H9 (cell line): ENCODE results near the gene OSGIN1. TPM values are rescaled to one million over a fixed set of nuclear protein-coding genes. Genes with fewer than 3 reads are reported as not detected.

Source experiments
- DNase-seq: peaks from one replicate; pipeline ENCODE4 v3.0.0-alpha.2; 2017
- H2AFZ ChIP-seq: one replicate; pipeline ENCODE4 v1.6.1; 2013; ENCODE audit warnings: mild to moderate bottlenecking, low read length, control low read depth, moderate library complexity
- H2AK5ac ChIP-seq: 2 replicates; pipeline ENCODE4 v1.6.1; 2013; ENCODE audit warnings: low read length, control low read depth, mixed read lengths; ENCODE audit not compliant: insufficient read length
- H2BK120ac ChIP-seq: one replicate; pipeline ENCODE4 v1.6.1; 2013; ENCODE audit warnings: low read depth, mild to moderate bottlenecking, low read length, control low read depth, inconsistent platforms; ENCODE audit not compliant: poor library complexity, severe bottlenecking
- H2BK12ac ChIP-seq: 2 replicates; pipeline ENCODE4 v1.6.1; 2013; ENCODE audit warnings: low read length, control low read depth, mixed read lengths, low read depth; ENCODE audit not compliant: insufficient read length
- H2BK15ac ChIP-seq: 2 replicates; pipeline ENCODE4 v1.6.1; 2013; ENCODE audit warnings: low read depth, low read length, control low read depth
- H2BK20ac ChIP-seq: one replicate; pipeline ENCODE4 v1.6.1; 2013; ENCODE audit warnings: low read depth, mild to moderate bottlenecking, low read length, control low read depth, inconsistent platforms; ENCODE audit not compliant: poor library complexity, severe bottlenecking
- H2BK5ac ChIP-seq: 2 replicates; pipeline ENCODE4 v1.6.1; 2013; ENCODE audit warnings: low read length, control low read depth, mixed read lengths; ENCODE audit not compliant: insufficient read length
- H3K14ac ChIP-seq: 2 replicates; pipeline ENCODE4 v1.6.1; 2013; ENCODE audit warnings: low read length, control low read depth; ENCODE audit not compliant: insufficient read depth
- H3K18ac ChIP-seq: 2 replicates; pipeline ENCODE4 v1.6.1; 2013; ENCODE audit warnings: low read depth, mild to moderate bottlenecking, mixed read lengths, low read length, control low read depth; ENCODE audit not compliant: insufficient read length
- H3K23ac ChIP-seq: 2 replicates; pipeline ENCODE4 v1.6.1; 2013; ENCODE audit warnings: low read length, control low read depth, mixed read lengths, low read depth; ENCODE audit not compliant: insufficient read length
- H3K23me2 ChIP-seq: 2 replicates; pipeline ENCODE4 v1.6.1; 2013; ENCODE audit warnings: low read depth, mild to moderate bottlenecking, mixed read lengths, low read length, control low read depth; ENCODE audit not compliant: insufficient read length, poor library complexity, severe bottlenecking
- H3K27ac ChIP-seq: 2 replicates; pipeline ENCODE4 v1.5.1; 2013; ENCODE audit warnings: low read length, control low read depth, mixed read lengths, low read depth; ENCODE audit not compliant: insufficient read length
- H3K27me3 ChIP-seq: 2 replicates; pipeline ENCODE4 v1.6.1; 2013; ENCODE audit warnings: low read length, control low read depth, inconsistent platforms; ENCODE audit not compliant: insufficient read depth
- H3K4ac ChIP-seq: 2 replicates; pipeline ENCODE4 v1.6.1; 2013; ENCODE audit warnings: low read depth, mild to moderate bottlenecking, control low read depth, inconsistent platforms, low read length, moderate library complexity
- H3K4me1 ChIP-seq: 2 replicates; pipeline ENCODE4 v1.6.1; 2013; ENCODE audit warnings: low read length, control low read depth, inconsistent platforms; ENCODE audit not compliant: insufficient read depth
- H3K4me2 ChIP-seq: 2 replicates; pipeline ENCODE4 v1.6.1; 2013; ENCODE audit warnings: low read length, control low read depth, mixed read lengths; ENCODE audit not compliant: insufficient read length, insufficient read depth
- H3K56ac ChIP-seq: 2 replicates; pipeline ENCODE4 v1.6.1; 2013; ENCODE audit warnings: low read depth, mild to moderate bottlenecking, mixed read lengths, low read length, control low read depth; ENCODE audit not compliant: insufficient read length
- H3K79me1 ChIP-seq: 2 replicates; pipeline ENCODE4 v1.6.1; 2013; ENCODE audit warnings: low read depth, mild to moderate bottlenecking, moderate library complexity, low read length, control low read depth, inconsistent platforms; ENCODE audit not compliant: insufficient read depth, poor library complexity, severe bottlenecking
- H3K79me2 ChIP-seq: 2 replicates; pipeline ENCODE4 v1.6.1; 2013; ENCODE audit warnings: low read length, control low read depth, inconsistent platforms; ENCODE audit not compliant: insufficient read depth
- H3K9ac ChIP-seq: 2 replicates; pipeline ENCODE4 v1.6.1; 2013; ENCODE audit warnings: low read length, control low read depth, mixed read lengths; ENCODE audit not compliant: insufficient read length; ENCODE audit errors: extremely low read depth
- H3K9me3 ChIP-seq: one replicate; pipeline ENCODE4 v1.6.1; 2013; ENCODE audit warnings: low read depth, low read length, inconsistent platforms; ENCODE audit not compliant: control insufficient read depth
- H3T11ph ChIP-seq: one replicate; pipeline ENCODE4 v1.6.1; 2013; ENCODE audit warnings: mild to moderate bottlenecking, low read length, control low read depth, inconsistent platforms
- H4K20me1 ChIP-seq: one replicate; pipeline ENCODE4 v1.6.1; 2013; ENCODE audit not compliant: control insufficient read depth, insufficient read length, insufficient read depth
- H4K5ac ChIP-seq: 2 replicates; pipeline ENCODE4 v1.6.1; 2013; ENCODE audit warnings: low read depth, mild to moderate bottlenecking, mixed read lengths, low read length, control low read depth; ENCODE audit not compliant: insufficient read length
- H4K8ac ChIP-seq: replicated peaks from 2 replicates; pipeline ENCODE4 v1.6.1; 2013; ENCODE audit warnings: low read length, control low read depth, mixed read lengths, low read depth; ENCODE audit not compliant: insufficient read length
- H4K91ac ChIP-seq: 2 replicates; pipeline ENCODE4 v1.6.1; 2013; ENCODE audit warnings: low read depth, mild to moderate bottlenecking, moderate library complexity, mixed read lengths, low read length, control low read depth; ENCODE audit not compliant: insufficient read length
- H3K27ac Mint-ChIP-seq, 3 experiments: 2 replicates in 2 of 3; 3 replicates in 1 of 3; pipeline ENCODE4 v1.8.0; 2020 to 2021; ENCODE audit warnings: mixed read lengths in 3 of 3, mild to moderate bottlenecking in 1 of 3, moderate library complexity in 1 of 3
- H3K27me3 Mint-ChIP-seq: 2 replicates; pipeline ENCODE4 v1.8.0; 2021; ENCODE audit warnings: low read depth, mild to moderate bottlenecking, moderate library complexity, mixed read lengths
- H3K36me3 Mint-ChIP-seq, 3 experiments: 2 replicates in 2 of 3; 3 replicates in 1 of 3; pipeline ENCODE4 v1.8.0; 2020 to 2021; ENCODE audit warnings: low read depth in 3 of 3, mixed read lengths in 3 of 3; ENCODE audit not compliant: insufficient read depth in 1 of 3
- H3K4me1 Mint-ChIP-seq, 2 experiments: 2 replicates each; pipeline ENCODE4 v1.8.0; 2020; ENCODE audit warnings: mixed read lengths in 2 of 2
- H3K4me3 Mint-ChIP-seq, 2 experiments: 2 replicates in 1 of 2; 3 replicates in 1 of 2; pipeline ENCODE4 v1.8.0; 2020 to 2021; ENCODE audit warnings: mild to moderate bottlenecking in 2 of 2, mixed read lengths in 2 of 2, moderate library complexity in 1 of 2
- H3K9me3 Mint-ChIP-seq, 2 experiments: 2 replicates in 1 of 2; 3 replicates in 1 of 2; pipeline ENCODE4 v1.8.0; 2020; ENCODE audit warnings: mild to moderate bottlenecking in 2 of 2, mixed read lengths in 2 of 2, moderate library complexity in 1 of 2
- WGBS: extraction: QIAGEN DNeasy Blood & Tissue Kit; methylation state at CpG from one replicate; pipeline ENCODE4 v1.1.7; 2013; ENCODE audit warnings: missing lambda C conversion rate, low lambda C conversion rate, mixed read lengths; ENCODE audit not compliant: insufficient read length; ENCODE audit errors: extremely low coverage; 5-methylcytosine and 5-hydroxymethylcytosine counted together
- total RNA-seq: library from RNA; stranded (reverse); gene quantifications from 2 replicates; pipeline ENCODE4 v1.2.1, GENCODE V29; 2021
- TF ChIP-seq, protein P1 (sequence below): fragments of 200-600 bp; sonication (generic); conservative IDR thresholded peaks from 3 replicates; pipeline ENCODE4 v1.8.0; 2021; ENCODE audit warnings: antibody characterized with exemption, mild to moderate bottlenecking

OSGIN1 gene
- total RNA-seq, 1 experiment from 2014 or later: 0.63 TPM

DNA sequence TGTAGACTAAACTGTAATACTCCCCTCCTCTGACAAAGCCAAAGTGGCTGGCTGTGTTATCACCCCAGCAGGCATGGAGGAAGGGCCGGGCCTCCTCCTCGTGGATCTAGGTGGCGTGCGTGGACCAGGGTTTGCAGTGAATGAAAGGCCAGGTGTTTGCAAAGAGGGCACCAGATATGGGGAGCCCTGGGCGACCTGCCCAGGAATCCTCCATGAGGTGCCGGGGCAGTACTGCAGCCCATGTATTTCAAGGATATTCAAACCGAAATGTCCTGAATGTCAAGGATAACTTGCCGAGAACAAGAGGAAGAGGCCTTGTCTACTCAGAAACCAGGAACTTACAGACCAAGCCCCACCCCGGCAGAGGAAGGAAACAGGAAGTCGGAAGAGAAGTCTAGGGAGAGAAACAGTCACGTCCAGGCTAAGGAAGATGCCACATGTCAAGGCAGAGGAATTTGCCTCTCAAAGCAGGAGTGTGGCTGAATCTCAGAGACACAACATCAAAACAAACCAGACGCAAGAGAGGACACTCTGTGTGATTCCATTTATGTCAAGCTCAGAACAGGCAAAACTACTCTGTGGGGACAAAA, 13.7 kb upstream of the OSGIN1 start:
- Histone ChIP-seq H2AK5ac (no peak overlapping the region), H3T11ph (no peak overlapping the region), H3K9me3 (no peaks in the 10 kb centered on the region), H2BK20ac (no peak overlapping the region), H2BK12ac (no peak overlapping the region), H3K9ac (no peak overlapping the region), H3K79me2 (no peaks in the 10 kb centered on the region), H3K23me2 (no peaks in the 10 kb centered on the region), H4K8ac (no peak overlapping the region), H3K79me1 (no peaks in the 10 kb centered on the region), H3K27ac (no peak overlapping the region), H4K20me1 (no peaks in the 10 kb centered on the region), H3K23ac (no peak overlapping the region), H2BK5ac (no peak overlapping the region), H3K4ac (no peak overlapping the region), H4K5ac (no peak overlapping the region), H2AFZ (no peak overlapping the region), H3K14ac (no peak overlapping the region), H3K4me1 (no peaks in the 10 kb centered on the region), H2BK15ac (no peak overlapping the region), H3K56ac (no peak overlapping the region), H3K4me2 (no peak overlapping the region), H2BK120ac (no peak overlapping the region), H4K91ac (no peak overlapping the region), H3K18ac (no peak overlapping the region), H3K27me3 (no peaks in the 10 kb centered on the region)
- Mint-ChIP-seq H3K27me3 (peaks cover 10% of the 10 kb centered on the region), H3K36me3 (peaks cover 0 to 8% (median 6%) of the 10 kb centered on the region in 3 experiments; a peak in 3 of 7 replicates), H3K9me3 (no peaks in the 10 kb centered on the region), H3K4me1 (peaks cover 5 to 16% of the 10 kb centered on the region in 2 experiments), H3K4me3 (no peak overlapping the region), H3K27ac (no peak overlapping the region; a peak in 1 of 7 replicates)
- DNase-seq: no peak
- WGBS: no CpG with 5 or more reads among the region's 12 CpGs
- TF ChIP-seq, protein P1, sequence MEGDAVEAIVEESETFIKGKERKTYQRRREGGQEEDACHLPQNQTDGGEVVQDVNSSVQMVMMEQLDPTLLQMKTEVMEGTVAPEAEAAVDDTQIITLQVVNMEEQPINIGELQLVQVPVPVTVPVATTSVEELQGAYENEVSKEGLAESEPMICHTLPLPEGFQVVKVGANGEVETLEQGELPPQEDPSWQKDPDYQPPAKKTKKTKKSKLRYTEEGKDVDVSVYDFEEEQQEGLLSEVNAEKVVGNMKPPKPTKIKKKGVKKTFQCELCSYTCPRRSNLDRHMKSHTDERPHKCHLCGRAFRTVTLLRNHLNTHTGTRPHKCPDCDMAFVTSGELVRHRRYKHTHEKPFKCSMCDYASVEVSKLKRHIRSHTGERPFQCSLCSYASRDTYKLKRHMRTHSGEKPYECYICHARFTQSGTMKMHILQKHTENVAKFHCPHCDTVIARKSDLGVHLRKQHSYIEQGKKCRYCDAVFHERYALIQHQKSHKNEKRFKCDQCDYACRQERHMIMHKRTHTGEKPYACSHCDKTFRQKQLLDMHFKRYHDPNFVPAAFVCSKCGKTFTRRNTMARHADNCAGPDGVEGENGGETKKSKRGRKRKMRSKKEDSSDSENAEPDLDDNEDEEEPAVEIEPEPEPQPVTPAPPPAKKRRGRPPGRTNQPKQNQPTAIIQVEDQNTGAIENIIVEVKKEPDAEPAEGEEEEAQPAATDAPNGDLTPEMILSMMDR: no peak
